ENCODE results near the gene PLEKHA8.

- TF ChIP-seq CTCF (conservative IDR thresholded peaks at IDR 0.05; ENCODE audit: low read length), result peak; percentile 67
- no peak for TF ChIP-seq EZH2phosphoT487 (IDR thresholded peaks at IDR 0.05; ENCODE audit: borderline replicate concordance, low read depth, low read length)
These were observed 1.5 kb downstream of the PLEKHA8 start for GRCh38 chr7:30029696-30030095.
